Type B pancreatic cell (in vitro differentiated cells): ENCODE measurements around the gene CENPF. TPM values are rescaled to one million over a fixed set of nuclear protein-coding genes. Genes with fewer than 3 reads are reported as not detected.
"Not testable (repeated sequence)": the region's sequence is repeated elsewhere in the genome, so short reads cannot be mapped to it uniquely, and the experiment has no call there.

ENCODE experiments used
- DNase-seq: peaks from one replicate; pipeline ENCODE4 v3.0.0; 2021; ENCODE audit warnings: mixed read lengths; ENCODE audit not compliant: unreplicated experiment; ENCODE audit errors: extremely low spot score
- H3K27ac Mint-ChIP-seq: 2 replicates; pipeline ENCODE4 v1.8.0; 2021; ENCODE audit warnings: mild to moderate bottlenecking, mixed read lengths
- H3K27me3 Mint-ChIP-seq: 2 replicates; pipeline ENCODE4 v1.8.0; 2021; ENCODE audit warnings: mixed read lengths
- H3K36me3 Mint-ChIP-seq: 2 replicates; pipeline ENCODE4 v1.8.0; 2021; ENCODE audit warnings: mixed read lengths
- H3K4me1 Mint-ChIP-seq: one replicate; pipeline ENCODE4 v1.8.0; 2021; ENCODE audit warnings: mixed read lengths; ENCODE audit not compliant: unreplicated experiment
- H3K4me3 Mint-ChIP-seq: 2 replicates; pipeline ENCODE4 v1.8.0; 2021; ENCODE audit warnings: mild to moderate bottlenecking, mixed read lengths
- H3K9me3 Mint-ChIP-seq: 2 replicates; pipeline ENCODE4 v1.8.0; 2021; ENCODE audit warnings: mixed read lengths
- CTCF ChIP-seq: fragments of 200-600 bp; sonication (generic); conservative IDR thresholded peaks from 2 replicates; pipeline ENCODE4 v1.5.0; 2021; ENCODE audit warnings: antibody characterized with exemption, mild to moderate bottlenecking
- total RNA-seq: library from RNA; stranded (reverse); gene quantifications from 2 replicates; pipeline ENCODE4 v1.2.1, GENCODE V29; 2021; ENCODE audit warnings: low replicate concordance

Gene CENPF
- total RNA-seq, 1 donor from 2014 or later = 141 TPM

- H3K4me1 Mint-ChIP-seq = peaks cover 12% of the 10 kb centered on the region
- H3K9me3 Mint-ChIP-seq = no peaks in the 10 kb centered on the region
- no peak for DNase-seq
- no peak for TF ChIP-seq CTCF
- H3K36me3 Mint-ChIP-seq = peaks cover 40% of the 10 kb centered on the region
- H3K27ac Mint-ChIP-seq = no peak overlapping the region
- no peak overlapping the region for H3K4me3 Mint-ChIP-seq
- H3K27me3 Mint-ChIP-seq = no peaks in the 10 kb centered on the region
These were observed 61.8 kb downstream of the CENPF start for GRCh38 chr1:214664651-214665433.

GRCh38 chr1:214665606-214666110, 62.7 kb downstream of the CENPF start:
- H3K36me3 Mint-ChIP-seq = peaks cover 39% of the 10 kb centered on the region
- H3K27ac Mint-ChIP-seq = no peak overlapping the region
- no peak for TF ChIP-seq CTCF
- H3K4me3 Mint-ChIP-seq = no peak overlapping the region
- H3K4me1 Mint-ChIP-seq = peaks cover 12% of the 10 kb centered on the region
- no peaks in the 10 kb centered on the region for H3K9me3 Mint-ChIP-seq
- no peaks in the 10 kb centered on the region for H3K27me3 Mint-ChIP-seq
- no peak for DNase-seq

GRCh38 chr1:214666674-214667073, 63.7 kb downstream of the CENPF start:
- DNase-seq = no peak
- Mint-ChIP-seq H3K36me3 (peaks cover 37% of the 10 kb centered on the region), H3K27me3 (no peaks in the 10 kb centered on the region), H3K9me3 (no peaks in the 10 kb centered on the region), H3K27ac (no peak overlapping the region), H3K4me3 (no peak overlapping the region), H3K4me1 (peaks cover 2% of the 10 kb centered on the region)
- no peak for TF ChIP-seq CTCF

- no peak for TF ChIP-seq CTCF
- no peak overlapping the region for H3K27ac Mint-ChIP-seq
- H3K36me3 Mint-ChIP-seq = peaks cover 26% of the 10 kb centered on the region
- no peak for DNase-seq
- no peak overlapping the region for H3K4me3 Mint-ChIP-seq
- no peaks in the 10 kb centered on the region for H3K27me3 Mint-ChIP-seq
- H3K9me3 Mint-ChIP-seq = peaks cover 3% of the 10 kb centered on the region
- H3K4me1 Mint-ChIP-seq = no peaks in the 10 kb centered on the region
These were observed 67.1 kb downstream of the CENPF start for GRCh38 chr1:214670098-214670497.

- H3K27ac Mint-ChIP-seq, H3K4me3 Mint-ChIP-seq, DNase-seq, H3K27me3 Mint-ChIP-seq, H3K4me1 Mint-ChIP-seq, H3K9me3 Mint-ChIP-seq: not testable (repeated sequence)
- peaks cover 19% of the 10 kb centered on the region for H3K36me3 Mint-ChIP-seq
These were observed 70.0 kb downstream of the CENPF start for GRCh38 chr1:214673029-214673428.

GRCh38 chr1:214673576-214673975, 70.6 kb downstream of the CENPF start:
- no peak overlapping the region for H3K27ac Mint-ChIP-seq
- DNase-seq = no peak
- peaks cover 3% of the 10 kb centered on the region for H3K9me3 Mint-ChIP-seq
- H3K27me3 Mint-ChIP-seq = no peaks in the 10 kb centered on the region
- no peak overlapping the region for H3K4me3 Mint-ChIP-seq
- no peaks in the 10 kb centered on the region for H3K4me1 Mint-ChIP-seq
- H3K36me3 Mint-ChIP-seq = peaks cover 19% of the 10 kb centered on the region
- TF ChIP-seq CTCF = no peak

GRCh38 chr1:214675524-214675923, 72.5 kb downstream of the CENPF start:
- not testable (repeated sequence) for H3K4me3 Mint-ChIP-seq, H3K27me3 Mint-ChIP-seq, H3K4me1 Mint-ChIP-seq, DNase-seq, H3K9me3 Mint-ChIP-seq, H3K27ac Mint-ChIP-seq
- H3K36me3 Mint-ChIP-seq = peaks cover 13% of the 10 kb centered on the region
